WERI-Rb-1 (cell line): ENCODE measurements around the gene HBG1.

ENCODE experiments used
- DNase-seq: peaks from one replicate; pipeline ENCODE4 v3.0.0-alpha.2; 2020
- H3K27ac ChIP-seq: fragments of 250-450 bp; sonication (Bioruptor Pico); 2 replicates; pipeline ENCODE4 v1.5.1; 2020; ENCODE audit warnings: mild to moderate bottlenecking, moderate library complexity
- H3K27me3 ChIP-seq: fragments of 250-450 bp; sonication (Bioruptor Pico); 2 replicates; pipeline ENCODE4 v1.5.1; 2021; ENCODE audit warnings: mild to moderate bottlenecking, low read depth, moderate library complexity; ENCODE audit not compliant: insufficient read depth, severe bottlenecking
- H3K36me3 ChIP-seq: fragments of 250-450 bp; sonication (Bioruptor Pico); 2 replicates; pipeline ENCODE4 v1.5.1; 2020; ENCODE audit warnings: mild to moderate bottlenecking, moderate library complexity
- H3K4me3 ChIP-seq: 2 replicates; pipeline ENCODE4 v1.5.1; 2011; ENCODE audit warnings: low read depth, mild to moderate bottlenecking, control low read depth, low read length
- H3K9me3 ChIP-seq: fragments of 250-450 bp; sonication (Bioruptor Pico); 2 replicates; pipeline ENCODE4 v1.5.1; 2021; ENCODE audit warnings: mild to moderate bottlenecking, moderate library complexity; ENCODE audit not compliant: severe bottlenecking
- TF ChIP-seq, protein P1 (sequence below): IDR thresholded peaks from 2 replicates; pipeline ENCODE4 v1.5.1; 2011; ENCODE audit warnings: low read depth, mild to moderate bottlenecking, control low read depth, inconsistent platforms, low read length

HBG1 gene

DNA sequence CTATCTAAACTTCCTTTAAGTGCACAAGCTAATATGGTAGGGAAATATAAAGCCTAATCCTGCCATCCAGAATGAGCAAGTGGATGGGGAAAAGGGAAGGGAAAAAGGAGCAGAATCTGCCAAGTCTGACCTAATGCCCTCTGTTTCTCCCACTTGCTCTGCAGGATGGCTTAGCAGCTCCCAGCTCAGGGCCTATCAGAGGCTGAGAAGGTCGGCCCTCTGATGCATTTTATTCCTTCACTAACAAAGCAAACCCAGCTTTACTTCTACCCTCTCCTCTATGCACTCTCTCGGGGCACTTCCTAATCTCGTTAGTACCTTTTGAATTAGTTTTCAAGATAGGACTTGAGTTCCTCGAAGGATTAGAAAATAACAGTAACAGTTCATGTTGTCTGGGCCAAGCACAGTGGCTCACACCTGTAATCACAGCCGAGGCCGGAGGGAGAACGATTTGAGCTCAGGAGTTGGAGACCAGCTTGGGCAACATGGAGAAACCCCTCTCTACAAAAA is 39.2 kb downstream of the HBG1 start:
- TF ChIP-seq, protein P1, sequence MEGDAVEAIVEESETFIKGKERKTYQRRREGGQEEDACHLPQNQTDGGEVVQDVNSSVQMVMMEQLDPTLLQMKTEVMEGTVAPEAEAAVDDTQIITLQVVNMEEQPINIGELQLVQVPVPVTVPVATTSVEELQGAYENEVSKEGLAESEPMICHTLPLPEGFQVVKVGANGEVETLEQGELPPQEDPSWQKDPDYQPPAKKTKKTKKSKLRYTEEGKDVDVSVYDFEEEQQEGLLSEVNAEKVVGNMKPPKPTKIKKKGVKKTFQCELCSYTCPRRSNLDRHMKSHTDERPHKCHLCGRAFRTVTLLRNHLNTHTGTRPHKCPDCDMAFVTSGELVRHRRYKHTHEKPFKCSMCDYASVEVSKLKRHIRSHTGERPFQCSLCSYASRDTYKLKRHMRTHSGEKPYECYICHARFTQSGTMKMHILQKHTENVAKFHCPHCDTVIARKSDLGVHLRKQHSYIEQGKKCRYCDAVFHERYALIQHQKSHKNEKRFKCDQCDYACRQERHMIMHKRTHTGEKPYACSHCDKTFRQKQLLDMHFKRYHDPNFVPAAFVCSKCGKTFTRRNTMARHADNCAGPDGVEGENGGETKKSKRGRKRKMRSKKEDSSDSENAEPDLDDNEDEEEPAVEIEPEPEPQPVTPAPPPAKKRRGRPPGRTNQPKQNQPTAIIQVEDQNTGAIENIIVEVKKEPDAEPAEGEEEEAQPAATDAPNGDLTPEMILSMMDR = no peak
- Histone ChIP-seq H3K36me3 (no peaks in the 10 kb centered on the region), H3K9me3 (no peaks in the 10 kb centered on the region), H3K27ac (no peak overlapping the region), H3K27me3 (peaks cover 45% of the 10 kb centered on the region), H3K4me3 (no peak overlapping the region)
- no peak for DNase-seq

DNA sequence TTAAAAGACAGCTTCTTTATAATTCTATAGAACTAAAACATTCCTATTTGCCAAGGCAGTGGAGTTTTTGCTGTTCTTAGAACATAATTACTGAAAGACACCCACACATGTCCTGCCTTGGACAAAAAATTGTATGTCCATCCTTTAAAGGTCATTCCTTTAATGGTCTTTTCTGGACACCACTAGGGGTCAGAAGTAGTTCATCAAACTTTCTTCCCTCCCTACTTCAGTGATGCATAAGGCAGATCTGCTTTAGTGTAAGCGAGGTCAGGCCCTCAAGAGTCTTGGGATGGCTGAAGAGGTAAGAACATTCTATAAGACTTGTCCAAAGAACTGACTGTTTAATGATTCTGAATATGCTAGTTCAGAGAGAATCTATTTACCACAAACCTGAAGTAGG is 44.9 kb downstream of the HBG1 start:
- Histone ChIP-seq H3K9me3 (no peaks in the 10 kb centered on the region), H3K4me3 (no peak overlapping the region), H3K27ac (no peak overlapping the region), H3K27me3 (peaks cover 41% of the 10 kb centered on the region), H3K36me3 (no peaks in the 10 kb centered on the region)
- DNase-seq = peak; percentile 6
- TF ChIP-seq, protein P1 = peak; percentile 38; the same call in 1 of the 2 replicates

DNA sequence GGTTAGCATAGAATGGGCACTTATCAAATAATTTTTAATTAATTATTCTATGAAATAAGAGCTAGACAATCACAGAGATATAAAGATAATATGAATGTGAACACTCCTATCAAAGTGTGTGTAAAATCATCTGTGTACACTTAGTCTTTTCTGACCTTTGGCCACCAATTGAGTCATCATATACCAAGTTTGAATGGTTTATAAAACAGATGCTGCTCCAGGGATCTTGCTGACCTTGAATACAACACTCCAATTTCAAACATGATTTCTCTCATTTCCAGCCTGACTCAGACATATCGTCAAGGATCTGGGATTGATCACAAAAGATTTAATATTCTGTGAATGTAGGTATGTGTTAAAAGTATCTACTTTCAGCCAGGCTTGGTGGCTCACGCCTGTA is 46.3 kb downstream of the HBG1 start:
- H3K27ac ChIP-seq = no peak overlapping the region
- H3K27me3 ChIP-seq = peaks cover 51% of the 10 kb centered on the region
- no peak overlapping the region for H3K4me3 ChIP-seq
- TF ChIP-seq, protein P1 = no peak
- no peak for DNase-seq
- no peaks in the 10 kb centered on the region for H3K36me3 ChIP-seq
- H3K9me3 ChIP-seq = no peaks in the 10 kb centered on the region

DNA sequence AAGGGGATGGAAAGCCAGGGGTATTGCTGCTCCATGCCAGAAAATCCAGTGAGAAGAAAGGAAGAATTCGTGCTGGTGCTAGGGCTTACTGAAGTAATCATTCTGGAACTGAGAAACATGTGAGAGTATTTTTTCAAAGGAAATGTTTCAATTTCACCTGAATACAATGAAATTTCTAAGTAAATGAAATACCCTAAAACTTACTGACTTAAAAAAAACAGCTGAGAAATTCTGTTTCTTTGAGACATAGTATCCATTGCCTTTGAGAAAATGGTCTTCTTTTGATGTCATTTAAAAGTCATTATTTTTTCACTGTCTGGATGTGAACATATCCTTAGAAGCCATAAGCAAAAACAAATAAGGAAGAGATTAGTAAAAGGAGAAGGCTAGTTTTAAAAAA is 49.1 kb downstream of the HBG1 start, which contains the start of gene OR51V1:
Gene OR51V1 (minus strand): TSS at position 101 of the 400 bp plus-strand sequence. CDS start 0 bp downstream, at position 101.
- no peak within 1 kb of the TSS for H3K27ac ChIP-seq
- no peaks in the 10 kb centered on the region for H3K36me3 ChIP-seq
- no peak within 1 kb of the TSS for H3K4me3 ChIP-seq
- DNase-seq = no peak
- TF ChIP-seq, protein P1 = no peak
- peaks cover 55% of the 10 kb centered on the region for H3K27me3 ChIP-seq
- no peaks in the 10 kb centered on the region for H3K9me3 ChIP-seq

- Histone ChIP-seq H3K4me3 (no peak overlapping the region), H3K27me3 (peaks cover 52% of the 10 kb centered on the region), H3K27ac (no peak overlapping the region), H3K9me3 (no peaks in the 10 kb centered on the region), H3K36me3 (no peaks in the 10 kb centered on the region)
- TF ChIP-seq, protein P1 = no peak
- DNase-seq = no peak
These were observed 51.4 kb downstream of the HBG1 start for GRCh38 chr11:5198285-5198684.
